CD14-positive monocyte (primary cell): ENCODE measurements around the gene GIPR. TPM values are rescaled to one million over a fixed set of nuclear protein-coding genes. Genes with fewer than 3 reads are reported as not detected.

Experiments
- DNase-seq, 3 donors: peaks; one replicate each; pipeline ENCODE4 v3.0.0-alpha.2; 2011 to 2022
- H2AFZ ChIP-seq: 2 replicates; pipeline ENCODE4 v1.6.0; 2012; ENCODE audit warnings: mild to moderate bottlenecking, low read depth, low read length, inconsistent platforms; ENCODE audit not compliant: insufficient read depth, poor library complexity, severe bottlenecking
- H3K27ac ChIP-seq, 2 donors: 1 replicate in 1 of 2; 2 replicates in 1 of 2; pipeline ENCODE4 v1.5.1; 2012 to 2013; ENCODE audit warnings: low read length in 2 of 2, control low read depth in 1 of 2, inconsistent platforms in 1 of 2, low read depth in 1 of 2, mild to moderate bottlenecking in 1 of 2
- H3K27me3 ChIP-seq, 2 donors: one replicate each; pipeline versions ENCODE4 v1.6.0 to v1.6.1; 2011 to 2013; ENCODE audit warnings: low read length in 2 of 2; ENCODE audit not compliant: control insufficient read depth in 2 of 2, insufficient read depth in 2 of 2
- H3K36me3 ChIP-seq, 2 donors: replicated peaks in 1 of 2; 1 replicate in 1 of 2; 2 replicates in 1 of 2; pipeline versions ENCODE4 v1.5.1 to v1.6.1; 2012 to 2013; ENCODE audit warnings: low read length in 2 of 2, control low read depth in 1 of 2, inconsistent platforms in 1 of 2, mild to moderate bottlenecking in 1 of 2; ENCODE audit not compliant: insufficient read depth in 2 of 2, control insufficient read depth in 1 of 2
- H3K4me1 ChIP-seq, 2 donors: 1 replicate in 1 of 2; 2 replicates in 1 of 2; pipeline versions ENCODE4 v1.5.1 to v1.6.1; 2012 to 2013; ENCODE audit warnings: low read length in 2 of 2, control low read depth in 1 of 2, inconsistent platforms in 1 of 2, mild to moderate bottlenecking in 1 of 2, moderate library complexity in 1 of 2; ENCODE audit not compliant: insufficient read depth in 2 of 2, control insufficient read depth in 1 of 2
- H3K4me2 ChIP-seq: replicated peaks from 2 replicates; pipeline ENCODE3; 2012; ENCODE audit warnings: low read length, moderate library complexity, mild to moderate bottlenecking; ENCODE audit not compliant: poor library complexity, severe bottlenecking; ENCODE audit errors: extremely low read depth
- H3K4me3 ChIP-seq, 3 experiments: fragments of 200-600 bp in 1 of 3; sonication (generic) in 1 of 3; replicated peaks in 1 of 3; 1 replicate in 2 of 3; 2 replicates in 1 of 3; pipeline ENCODE4 v1.5.1; 2011 to 2013; ENCODE audit warnings: low read length in 3 of 3, mild to moderate bottlenecking in 3 of 3, control low read depth in 2 of 3, low read depth in 2 of 3, inconsistent platforms in 1 of 3, moderate library complexity in 1 of 3
- H3K79me2 ChIP-seq: 2 replicates; pipeline ENCODE4 v1.6.0; 2012; ENCODE audit warnings: mild to moderate bottlenecking, control low read depth, inconsistent platforms, low read length, moderate library complexity; ENCODE audit not compliant: insufficient read depth
- H3K9ac ChIP-seq: 2 replicates; pipeline ENCODE4 v1.6.0; 2017; ENCODE audit warnings: low read length, mild to moderate bottlenecking; ENCODE audit not compliant: insufficient read depth, poor library complexity, severe bottlenecking
- H3K9me3 ChIP-seq, 2 donors: replicated peaks in 1 of 2; 1 replicate in 1 of 2; 2 replicates in 1 of 2; pipeline versions ENCODE4 v1.5.1 to v1.6.1; 2012 to 2013; ENCODE audit warnings: low read length in 2 of 2, control low read depth in 1 of 2; ENCODE audit not compliant: control insufficient read depth in 1 of 2, insufficient read depth in 1 of 2
- H4K20me1 ChIP-seq: 2 replicates; pipeline ENCODE4 v1.6.0; 2012; ENCODE audit warnings: mild to moderate bottlenecking, low read length, control low read depth, moderate library complexity; ENCODE audit not compliant: insufficient read depth
- H3K27ac Mint-ChIP-seq, 7 donors: one replicate each; pipeline ENCODE4 v1.8.0; 2020; ENCODE audit warnings: mild to moderate bottlenecking in 7 of 7, mixed read lengths in 7 of 7, moderate library complexity in 6 of 7, inconsistent platforms in 2 of 7
- H3K27me3 Mint-ChIP-seq, 3 donors: one replicate each; pipeline ENCODE4 v1.8.0; 2021 to 2022; ENCODE audit warnings: low read depth in 3 of 3, mild to moderate bottlenecking in 3 of 3, mixed read lengths in 3 of 3, moderate library complexity in 3 of 3, inconsistent platforms in 1 of 3
- H3K36me3 Mint-ChIP-seq, 2 donors: one replicate each; pipeline ENCODE4 v1.8.0; 2020; ENCODE audit warnings: mixed read lengths in 2 of 2, inconsistent platforms in 1 of 2, mild to moderate bottlenecking in 1 of 2
- H3K4me1 Mint-ChIP-seq: one replicate; pipeline ENCODE4 v1.8.0; 2020; ENCODE audit warnings: mild to moderate bottlenecking, mixed read lengths
- H3K4me3 Mint-ChIP-seq, 2 donors: one replicate each; pipeline ENCODE4 v1.8.0; 2020; ENCODE audit warnings: mild to moderate bottlenecking in 2 of 2, mixed read lengths in 2 of 2, moderate library complexity in 1 of 2
- H3K9me3 Mint-ChIP-seq, 7 donors: one replicate each; pipeline ENCODE4 v1.8.0; 2020 to 2022; ENCODE audit warnings: mixed read lengths in 7 of 7, mild to moderate bottlenecking in 6 of 7, moderate library complexity in 6 of 7, inconsistent platforms in 2 of 7
- CTCF ChIP-seq: fragments of 200-600 bp; IDR thresholded peaks from one replicate; pipeline ENCODE4 v1.8.0; 2022; ENCODE audit warnings: antibody characterized with exemption, mild to moderate bottlenecking
- WGBS: methylation state at CpG from one replicate; pipeline ENCODE4 v1.1.5; 2013; ENCODE audit warnings: missing lambda C conversion rate; ENCODE audit not compliant: insufficient coverage; 5-methylcytosine and 5-hydroxymethylcytosine counted together
- intact Hi-C, 2 donors: fragments of 100-400 bp; cut with micrococcal nuclease; formaldehyde crosslinking; loops; one replicate each; pipeline versions ENCODE4 v1.15.0 to v1.15.1; 2023
- polyA plus RNA-seq, 3 donors: library from polyadenylated mRNA; depleted of rRNA in 1 of 3; unstranded in 2 of 3; stranded (reverse) in 1 of 3; fragments of 300-500 nt in 2 of 3; fragments of >200 nt in 1 of 3; fragmentation: Illumina TruSeq in 2 of 3; gene quantifications; 1 replicate in 2 of 3; 2 replicates in 1 of 3; pipeline ENCODE4 v1.2.3, GENCODE V29; 2012 to 2021

Gene GIPR
- polyA plus RNA-seq, 3 donors = not detected

DNA sequence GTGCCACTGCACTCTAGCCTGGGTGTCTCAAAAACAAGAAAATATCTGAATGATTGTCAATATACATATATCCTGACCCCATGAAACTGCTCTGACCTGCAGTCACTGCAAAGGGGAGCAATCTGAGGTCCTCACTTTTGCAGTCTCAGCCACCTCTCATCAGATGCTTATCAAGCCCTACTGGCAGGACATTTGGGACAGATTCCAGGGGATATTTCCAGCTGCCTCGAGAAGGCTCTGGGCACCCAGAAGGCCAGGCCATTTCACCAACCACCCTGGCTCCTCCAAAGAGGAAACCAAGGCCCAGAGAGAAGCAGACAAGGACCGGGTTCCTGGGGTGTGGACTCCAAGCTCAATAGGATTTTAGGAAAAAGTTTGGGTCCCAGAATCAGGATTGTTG lies 31.1 kb upstream of the GIPR start:
- H3K4me2 ChIP-seq = no peak overlapping the region
- Mint-ChIP-seq H3K4me1 (peaks cover 22% of the 10 kb centered on the region), H3K9me3 (no peaks in the 10 kb centered on the region), H3K27ac (no peak overlapping the region), H3K27me3 (peaks cover 0 to 2% (median 0%) of the 10 kb centered on the region in 3 donors), H3K4me3 (no peak overlapping the region), H3K36me3 (peaks cover 2 to 22% of the 10 kb centered on the region in 2 donors)
- H2AFZ ChIP-seq = no peak overlapping the region
- H3K4me3 ChIP-seq = no peak overlapping the region
- H3K79me2 ChIP-seq = peaks cover 10% of the 10 kb centered on the region
- intact Hi-C loops = loop anchor here in 1 of 2 donors (5.0 to 10.0 kb wide), 2 partner anchors 40 to 232 kb away; partner anchors contain the start of genes POLR1G and PPP1R13L
- TF ChIP-seq CTCF = no peak
- no peaks in the 10 kb centered on the region for H3K36me3 ChIP-seq
- 60% methylated on average over 1 of the region's 2 CpGs for WGBS
- no peaks in the 10 kb centered on the region for H3K27me3 ChIP-seq
- no peaks in the 10 kb centered on the region for H3K9me3 ChIP-seq
- no peak overlapping the region for H3K9ac ChIP-seq
- DNase-seq = no peak
- H4K20me1 ChIP-seq = no peaks in the 10 kb centered on the region
- H3K27ac ChIP-seq = no peak overlapping the region
- H3K4me1 ChIP-seq = peaks cover 32 to 38% of the 10 kb centered on the region in 2 donors

DNA sequence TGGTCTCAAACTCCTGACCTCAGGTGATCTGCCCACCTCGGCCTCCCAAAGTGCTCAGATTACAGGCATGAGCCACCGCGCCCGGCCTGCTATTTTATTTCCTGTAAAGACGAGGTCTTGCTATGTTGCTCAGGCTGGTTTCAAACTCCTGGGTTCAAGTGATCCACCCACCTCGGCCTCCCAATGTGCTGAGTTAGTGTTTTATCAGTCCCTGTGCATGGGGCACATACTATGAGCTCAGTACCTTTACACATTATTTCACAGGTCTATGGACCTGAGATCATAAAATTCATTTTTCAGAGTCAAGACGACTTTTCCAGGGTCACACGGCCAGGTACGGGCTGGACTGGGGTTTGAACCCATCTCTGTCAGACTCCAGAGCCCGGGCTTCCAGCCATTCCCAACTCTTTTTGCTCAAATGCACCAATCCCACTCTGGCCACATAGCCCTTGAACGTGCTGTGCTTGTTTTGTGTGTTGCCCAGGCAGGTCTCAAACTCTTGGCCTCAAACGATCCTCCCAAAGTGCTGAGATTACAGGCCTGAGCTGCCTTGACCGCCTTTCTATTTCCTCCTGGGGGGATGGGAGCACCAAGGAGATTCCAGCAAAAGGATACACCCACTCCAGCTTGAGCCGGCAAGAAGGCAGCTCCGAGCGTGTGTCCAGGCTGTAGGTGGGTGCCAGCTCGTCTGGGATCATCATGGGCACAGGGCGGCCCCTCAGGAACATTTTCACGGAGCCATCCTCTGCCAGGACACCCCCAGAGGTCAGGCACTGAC lies 29.9 kb upstream of the GIPR start:
- peak overlapping the region; percentile 84 for H3K4me2 ChIP-seq
- Mint-ChIP-seq H3K4me1 (peaks cover 29% of the 10 kb centered on the region), H3K4me3 (peak overlapping the region in 1 of 2 donors; percentile 92), H3K9me3 (no peaks in the 10 kb centered on the region), H3K27me3 (peaks cover 0 to 3% (median 0%) of the 10 kb centered on the region in 3 donors), H3K36me3 (peaks cover 1 to 13% of the 10 kb centered on the region in 2 donors), H3K27ac (no peak overlapping the region)
- H3K27me3 ChIP-seq = no peaks in the 10 kb centered on the region
- H4K20me1 ChIP-seq = no peaks in the 10 kb centered on the region
- H3K4me3 ChIP-seq = peak overlapping the region in 1 of 3 experiments; percentile 91
- H3K9me3 ChIP-seq = no peaks in the 10 kb centered on the region
- 95% methylated on average over 17 of the region's 19 CpGs for WGBS
- TF ChIP-seq CTCF = no peak
- intact Hi-C loops = loop anchor here in 1 of 2 donors (5.0 to 10.0 kb wide), 2 partner anchors 41 to 233 kb away; partner anchors contain the start of genes POLR1G and PPP1R13L
- no peak for DNase-seq
- H3K27ac ChIP-seq = no peak overlapping the region
- H3K9ac ChIP-seq = peak overlapping the region; percentile 79
- peaks cover 44 to 47% of the 10 kb centered on the region in 2 donors for H3K4me1 ChIP-seq
- no peak overlapping the region for H2AFZ ChIP-seq
- H3K36me3 ChIP-seq = no peaks in the 10 kb centered on the region
- H3K79me2 ChIP-seq = peaks cover 10% of the 10 kb centered on the region
